Measurements from ENCODE around the gene NDUFA7. TPM values are rescaled to one million over a fixed set of nuclear protein-coding genes. Genes with fewer than 3 reads are reported as not detected.

NDUFA7 gene
- total RNA-seq, 1 experiment from 2014 or later, result 117 TPM

- Histone ChIP-seq H3K27me3 (ENCODE audit: control insufficient read depth, insufficient read depth, low read length) (peaks cover 33% of the 10 kb centered on the region), H3K4me3 (ENCODE audit: insufficient read depth, low read depth, low read length) (peak overlapping the region; percentile 49), H3K36me3 (replicated peaks; ENCODE audit: control insufficient read depth, insufficient read depth, low read length) (no peaks in the 10 kb centered on the region)
- DNase-seq, result peak; percentile 97
Measured at GRCh38 chr19:8334458-8335342, 13.5 kb upstream of the NDUFA7 start.

- peak; percentile 86 for DNase-seq
- Histone ChIP-seq H3K4me3 (ENCODE audit: insufficient read depth, low read depth, low read length) (peak overlapping the region; percentile 49), H3K36me3 (replicated peaks; ENCODE audit: control insufficient read depth, insufficient read depth, low read length) (no peaks in the 10 kb centered on the region), H3K27me3 (ENCODE audit: control insufficient read depth, insufficient read depth, low read length) (peaks cover 33% of the 10 kb centered on the region)
Measured at GRCh38 chr19:8333767-8334457, 12.7 kb upstream of the NDUFA7 start.

GRCh38 chr19:8332976-8333766 is 12.0 kb upstream of the NDUFA7 start:
- DNase-seq, result peak; percentile 75
- peak overlapping the region; percentile 49 for H3K4me3 ChIP-seq (ENCODE audit: insufficient read depth, low read depth, low read length)
- peaks cover 33% of the 10 kb centered on the region for H3K27me3 ChIP-seq (ENCODE audit: control insufficient read depth, insufficient read depth, low read length)

GRCh38 chr19:8331263-8331845 is 10.2 kb upstream of the NDUFA7 start:
- H3K4me3 ChIP-seq (ENCODE audit: insufficient read depth, low read depth, low read length), result no peak overlapping the region
- H3K27me3 ChIP-seq (ENCODE audit: control insufficient read depth, insufficient read depth, low read length), result peaks cover 33% of the 10 kb centered on the region
- no peaks in the 10 kb centered on the region for H3K36me3 ChIP-seq (replicated peaks; ENCODE audit: control insufficient read depth, insufficient read depth, low read length)
- DNase-seq, result no peak

More at GRCh38 chr19:8332976-8333766, 12.0 kb upstream of the NDUFA7 start:
- no peaks in the 10 kb centered on the region for H3K36me3 ChIP-seq (replicated peaks; ENCODE audit: control insufficient read depth, insufficient read depth, low read length)

- no peak for DNase-seq
- no peak overlapping the region for H3K4me3 ChIP-seq (ENCODE audit: insufficient read depth, low read depth, low read length)
- H3K36me3 ChIP-seq (replicated peaks; ENCODE audit: control insufficient read depth, insufficient read depth, low read length), result no peaks in the 10 kb centered on the region
- H3K27me3 ChIP-seq (ENCODE audit: control insufficient read depth, insufficient read depth, low read length), result peaks cover 25% of the 10 kb centered on the region
Measured at GRCh38 chr19:8329996-8330395, 8.8 kb upstream of the NDUFA7 start.

- Histone ChIP-seq H3K4me3 (ENCODE audit: insufficient read depth, low read depth, low read length) (no peak overlapping the region), H3K27me3 (ENCODE audit: control insufficient read depth, insufficient read depth, low read length) (no peaks in the 10 kb centered on the region; the same call in 1 of the 2 replicates), H3K36me3 (replicated peaks; ENCODE audit: control insufficient read depth, insufficient read depth, low read length) (peaks cover 12% of the 10 kb centered on the region)
- DNase-seq, result no peak
Measured at GRCh38 chr19:8325454-8325853, 4.3 kb upstream of the NDUFA7 start.

GRCh38 chr19:8324186-8325050 is 3.2 kb upstream of the NDUFA7 start:
- H3K4me3 ChIP-seq (ENCODE audit: insufficient read depth, low read depth, low read length), result no peak overlapping the region
- H3K27me3 ChIP-seq (ENCODE audit: control insufficient read depth, insufficient read depth, low read length), result no peaks in the 10 kb centered on the region; the same call in 1 of the 2 replicates
- peak; percentile 74 for DNase-seq
- peaks cover 12% of the 10 kb centered on the region for H3K36me3 ChIP-seq (replicated peaks; ENCODE audit: control insufficient read depth, insufficient read depth, low read length)

- Histone ChIP-seq H3K27me3 (ENCODE audit: control insufficient read depth, insufficient read depth, low read length) (no peaks in the 10 kb centered on the region; the same call in 1 of the 2 replicates), H3K4me3 (ENCODE audit: insufficient read depth, low read depth, low read length) (no peak overlapping the region), H3K36me3 (replicated peaks; ENCODE audit: control insufficient read depth, insufficient read depth, low read length) (peaks cover 12% of the 10 kb centered on the region)
- DNase-seq, result peak; percentile 51
Measured at GRCh38 chr19:8323781-8324185, 2.6 kb upstream of the NDUFA7 start.

GRCh38 chr19:8322638-8322997 is 1.4 kb upstream of the NDUFA7 start:
- no peak for DNase-seq
- Histone ChIP-seq H3K27me3 (ENCODE audit: control insufficient read depth, insufficient read depth, low read length) (no peaks in the 10 kb centered on the region), H3K36me3 (replicated peaks; ENCODE audit: control insufficient read depth, insufficient read depth, low read length) (peaks cover 12% of the 10 kb centered on the region), H3K4me3 (ENCODE audit: insufficient read depth, low read depth, low read length) (peak overlapping the region; percentile 97)

GRCh38 chr19:8321986-8322637 is 937 bp upstream of the NDUFA7 start:
- Histone ChIP-seq H3K4me3 (ENCODE audit: insufficient read depth, low read depth, low read length) (peak overlapping the region; percentile 97), H3K36me3 (replicated peaks; ENCODE audit: control insufficient read depth, insufficient read depth, low read length) (peaks cover 12% of the 10 kb centered on the region), H3K27me3 (ENCODE audit: control insufficient read depth, insufficient read depth, low read length) (no peaks in the 10 kb centered on the region)
- DNase-seq, result no peak

GRCh38 chr19:8320564-8321066 is 560 bp downstream of the NDUFA7 start:
- peak; percentile 37 for DNase-seq
- H3K27me3 ChIP-seq (ENCODE audit: control insufficient read depth, insufficient read depth, low read length), result no peaks in the 10 kb centered on the region
- H3K4me3 ChIP-seq (ENCODE audit: insufficient read depth, low read depth, low read length), result peak overlapping the region; percentile 97
- peaks cover 18% of the 10 kb centered on the region for H3K36me3 ChIP-seq (replicated peaks; ENCODE audit: control insufficient read depth, insufficient read depth, low read length)

- DNase-seq, result peak; percentile 63
- Histone ChIP-seq H3K27me3 (ENCODE audit: control insufficient read depth, insufficient read depth, low read length) (no peaks in the 10 kb centered on the region), H3K36me3 (replicated peaks; ENCODE audit: control insufficient read depth, insufficient read depth, low read length) (peaks cover 24% of the 10 kb centered on the region)
Measured at GRCh38 chr19:8319807-8320520, 1.2 kb downstream of the NDUFA7 start.

More at GRCh38 chr19:8319807-8320520, 1.2 kb downstream of the NDUFA7 start:
- H3K4me3 ChIP-seq (ENCODE audit: insufficient read depth, low read depth, low read length), result peak overlapping the region; percentile 97
